ENCODE results near the gene GMEB2.
"Not testable (repeated sequence)": the region's sequence is repeated elsewhere in the genome, so short reads cannot be mapped to it uniquely, and the experiment has no call there.

GMEB2 gene

GRCh38 chr20:63562461-63563224, 64.3 kb downstream of the GMEB2 start:
- no peaks in the 10 kb centered on the region for H3K9me3 ChIP-seq (ENCODE audit: control insufficient read depth, insufficient read depth, low read length)
- no peak overlapping the region for H3K9ac ChIP-seq (ENCODE audit: low read depth, low read length)
- H3K36me3 ChIP-seq (ENCODE audit: control insufficient read depth, insufficient read depth, low read length): peaks cover 35% of the 10 kb centered on the region
- no peaks in the 10 kb centered on the region for H3K4me1 ChIP-seq (ENCODE audit: control insufficient read depth, insufficient read depth, low read length)
- no peaks in the 10 kb centered on the region for H3K27me3 ChIP-seq (ENCODE audit: control insufficient read depth, insufficient read depth, low read length)
- no peak overlapping the region for H3K4me3 ChIP-seq (ENCODE audit: low read depth, low read length)

- Histone ChIP-seq H3K36me3 (ENCODE audit: control insufficient read depth, insufficient read depth, low read length) (peaks cover 35% of the 10 kb centered on the region), H3K27me3 (ENCODE audit: control insufficient read depth, insufficient read depth, low read length) (no peaks in the 10 kb centered on the region), H3K4me3 (ENCODE audit: low read depth, low read length) (no peak overlapping the region), H3K4me1 (ENCODE audit: control insufficient read depth, insufficient read depth, low read length) (no peaks in the 10 kb centered on the region), H3K9me3 (ENCODE audit: control insufficient read depth, insufficient read depth, low read length) (no peaks in the 10 kb centered on the region), H3K9ac (ENCODE audit: low read depth, low read length) (no peak overlapping the region)
Observed at GRCh38 chr20:63561624-63562396, 65.1 kb downstream of the GMEB2 start.

GRCh38 chr20:63560856-63561609, 65.9 kb downstream of the GMEB2 start:
- no peaks in the 10 kb centered on the region for H3K4me1 ChIP-seq (ENCODE audit: control insufficient read depth, insufficient read depth, low read length)
- no peak overlapping the region for H3K4me3 ChIP-seq (ENCODE audit: low read depth, low read length)
- H3K27me3 ChIP-seq (ENCODE audit: control insufficient read depth, insufficient read depth, low read length): no peaks in the 10 kb centered on the region
- no peaks in the 10 kb centered on the region for H3K9me3 ChIP-seq (ENCODE audit: control insufficient read depth, insufficient read depth, low read length)
- peaks cover 35% of the 10 kb centered on the region for H3K36me3 ChIP-seq (ENCODE audit: control insufficient read depth, insufficient read depth, low read length)
- no peak overlapping the region for H3K9ac ChIP-seq (ENCODE audit: low read depth, low read length)

GRCh38 chr20:63560333-63560805, 66.5 kb downstream of the GMEB2 start:
- Histone ChIP-seq H3K27me3 (ENCODE audit: control insufficient read depth, insufficient read depth, low read length) (no peaks in the 10 kb centered on the region), H3K9me3 (ENCODE audit: control insufficient read depth, insufficient read depth, low read length) (no peaks in the 10 kb centered on the region), H3K36me3 (ENCODE audit: control insufficient read depth, insufficient read depth, low read length) (peaks cover 30% of the 10 kb centered on the region), H3K9ac (ENCODE audit: low read depth, low read length) (no peak overlapping the region), H3K4me3 (ENCODE audit: low read depth, low read length) (no peak overlapping the region), H3K4me1 (ENCODE audit: control insufficient read depth, insufficient read depth, low read length) (no peaks in the 10 kb centered on the region)

- H3K9me3 ChIP-seq (ENCODE audit: control insufficient read depth, insufficient read depth, low read length); H3K9ac ChIP-seq (ENCODE audit: low read depth, low read length); H3K27me3 ChIP-seq (ENCODE audit: control insufficient read depth, insufficient read depth, low read length); H3K4me3 ChIP-seq (ENCODE audit: low read depth, low read length); H3K4me1 ChIP-seq (ENCODE audit: control insufficient read depth, insufficient read depth, low read length): not testable (repeated sequence)
- H3K36me3 ChIP-seq (ENCODE audit: control insufficient read depth, insufficient read depth, low read length): peaks cover 26% of the 10 kb centered on the region
Observed at GRCh38 chr20:63559485-63560332, 67.2 kb downstream of the GMEB2 start.

- no peak overlapping the region for H3K9ac ChIP-seq (ENCODE audit: low read depth, low read length)
- no peaks in the 10 kb centered on the region for H3K27me3 ChIP-seq (ENCODE audit: control insufficient read depth, insufficient read depth, low read length)
- no peaks in the 10 kb centered on the region for H3K4me1 ChIP-seq (ENCODE audit: control insufficient read depth, insufficient read depth, low read length)
- peaks cover 20% of the 10 kb centered on the region for H3K36me3 ChIP-seq (ENCODE audit: control insufficient read depth, insufficient read depth, low read length)
- no peaks in the 10 kb centered on the region for H3K9me3 ChIP-seq (ENCODE audit: control insufficient read depth, insufficient read depth, low read length)
- H3K4me3 ChIP-seq (ENCODE audit: low read depth, low read length): no peak overlapping the region
Observed at GRCh38 chr20:63558804-63559484, 68.0 kb downstream of the GMEB2 start.

- Histone ChIP-seq H3K4me1 (ENCODE audit: control insufficient read depth, insufficient read depth, low read length) (peaks cover 3% of the 10 kb centered on the region), H3K27me3 (ENCODE audit: control insufficient read depth, insufficient read depth, low read length) (no peaks in the 10 kb centered on the region), H3K36me3 (ENCODE audit: control insufficient read depth, insufficient read depth, low read length) (peaks cover 15% of the 10 kb centered on the region), H3K4me3 (ENCODE audit: low read depth, low read length) (no peak overlapping the region), H3K9me3 (ENCODE audit: control insufficient read depth, insufficient read depth, low read length) (no peaks in the 10 kb centered on the region), H3K9ac (ENCODE audit: low read depth, low read length) (no peak overlapping the region)
Observed at GRCh38 chr20:63557481-63557891, 69.4 kb downstream of the GMEB2 start.

GRCh38 chr20:63556873-63557478, 69.9 kb downstream of the GMEB2 start:
- no peak overlapping the region for H3K9ac ChIP-seq (ENCODE audit: low read depth, low read length)
- no peak overlapping the region for H3K4me3 ChIP-seq (ENCODE audit: low read depth, low read length)
- H3K36me3 ChIP-seq (ENCODE audit: control insufficient read depth, insufficient read depth, low read length): peaks cover 15% of the 10 kb centered on the region
- H3K27me3 ChIP-seq (ENCODE audit: control insufficient read depth, insufficient read depth, low read length): no peaks in the 10 kb centered on the region
- H3K4me1 ChIP-seq (ENCODE audit: control insufficient read depth, insufficient read depth, low read length): peaks cover 3% of the 10 kb centered on the region
- no peaks in the 10 kb centered on the region for H3K9me3 ChIP-seq (ENCODE audit: control insufficient read depth, insufficient read depth, low read length)

GRCh38 chr20:63555661-63556381, 71.1 kb downstream of the GMEB2 start:
- H3K4me3 ChIP-seq (ENCODE audit: low read depth, low read length): no peak overlapping the region
- no peak overlapping the region for H3K9ac ChIP-seq (ENCODE audit: low read depth, low read length)
- peaks cover 8% of the 10 kb centered on the region for H3K36me3 ChIP-seq (ENCODE audit: control insufficient read depth, insufficient read depth, low read length)
- no peaks in the 10 kb centered on the region for H3K27me3 ChIP-seq (ENCODE audit: control insufficient read depth, insufficient read depth, low read length)
- no peaks in the 10 kb centered on the region for H3K9me3 ChIP-seq (ENCODE audit: control insufficient read depth, insufficient read depth, low read length)
- H3K4me1 ChIP-seq (ENCODE audit: control insufficient read depth, insufficient read depth, low read length): peaks cover 3% of the 10 kb centered on the region

Data from iPS-15b (cell line).